Skeletal muscle tissue (tissue), 4 donors: Measurements from ENCODE around the gene HAUS2. TPM values are rescaled to one million over a fixed set of nuclear protein-coding genes. Genes with fewer than 3 reads are reported as not detected.

ENCODE experiments used
- H3K27ac ChIP-seq: one replicate; pipeline ENCODE4 v1.7.0; 2013; ENCODE audit warnings: mild to moderate bottlenecking, low read depth, low read length, inconsistent platforms
- H3K27me3 ChIP-seq, 3 donors: one replicate each; pipeline ENCODE4 v1.7.0; 2013; ENCODE audit warnings: low read length in 3 of 3; ENCODE audit not compliant: control insufficient read depth in 3 of 3, insufficient read depth in 3 of 3
- H3K36me3 ChIP-seq, 3 donors: one replicate each; pipeline ENCODE4 v1.7.0; 2013; ENCODE audit warnings: low read length in 3 of 3; ENCODE audit not compliant: control insufficient read depth in 3 of 3, insufficient read depth in 3 of 3
- H3K4me1 ChIP-seq, 3 donors: one replicate each; pipeline ENCODE4 v1.7.0; 2013; ENCODE audit warnings: low read length in 3 of 3, mild to moderate bottlenecking in 3 of 3; ENCODE audit not compliant: control insufficient read depth in 3 of 3, insufficient read depth in 3 of 3
- H3K4me3 ChIP-seq, 3 donors: one replicate each; pipeline ENCODE4 v1.7.0; 2013; ENCODE audit warnings: low read length in 3 of 3
- H3K9ac ChIP-seq, 3 donors: one replicate each; pipeline ENCODE4 v1.7.0; 2013; ENCODE audit warnings: low read length in 3 of 3, mild to moderate bottlenecking in 3 of 3, moderate library complexity in 2 of 3, low read depth in 1 of 3
- H3K9me3 ChIP-seq, 3 donors: one replicate each; pipeline ENCODE4 v1.7.0; 2013; ENCODE audit warnings: low read length in 3 of 3; ENCODE audit not compliant: control insufficient read depth in 3 of 3
- total RNA-seq: library from RNA; depleted of rRNA; stranded (reverse); fragments of >200 nt; gene quantifications from one replicate; pipeline ENCODE4 v1.2.3, GENCODE V29; 2014
- donor health status: Osteomylitis.

Gene HAUS2
- total RNA-seq, 1 donor from 2014 or later, result 9.4 TPM

- Histone ChIP-seq H3K27ac (no peak overlapping the region), H3K36me3 (peaks cover 0 to 7% (median 0%) of the 10 kb centered on the region in 3 donors), H3K9ac (no peak overlapping the region), H3K27me3 (no peaks in the 10 kb centered on the region), H3K9me3 (no peaks in the 10 kb centered on the region), H3K4me1 (peaks cover 4 to 18% (median 17%) of the 10 kb centered on the region in 3 donors), H3K4me3 (no peak overlapping the region)
Observed at GRCh38 chr15:42604894-42605744, 56.5 kb downstream of the HAUS2 start.

GRCh38 chr15:42605796-42606195 is 57.2 kb downstream of the HAUS2 start:
- Histone ChIP-seq H3K27me3 (no peaks in the 10 kb centered on the region), H3K9ac (no peak overlapping the region), H3K27ac (no peak overlapping the region), H3K9me3 (no peaks in the 10 kb centered on the region), H3K4me1 (peaks cover 5 to 19% (median 17%) of the 10 kb centered on the region in 3 donors), H3K36me3 (peaks cover 0 to 7% (median 0%) of the 10 kb centered on the region in 3 donors), H3K4me3 (no peak overlapping the region)

- peaks cover 5 to 19% (median 17%) of the 10 kb centered on the region in 3 donors for H3K4me1 ChIP-seq
- no peak overlapping the region for H3K27ac ChIP-seq
- H3K4me3 ChIP-seq, result no peak overlapping the region
- no peaks in the 10 kb centered on the region for H3K27me3 ChIP-seq
- no peaks in the 10 kb centered on the region for H3K9me3 ChIP-seq
- peaks cover 0 to 2% (median 0%) of the 10 kb centered on the region in 3 donors for H3K36me3 ChIP-seq
- no peak overlapping the region for H3K9ac ChIP-seq
Observed at GRCh38 chr15:42608110-42608531, 59.5 kb downstream of the HAUS2 start.

- H3K4me1 ChIP-seq, result peaks cover 5 to 19% (median 17%) of the 10 kb centered on the region in 3 donors
- H3K9ac ChIP-seq, result no peak overlapping the region
- no peaks in the 10 kb centered on the region for H3K9me3 ChIP-seq
- peaks cover 0 to 2% (median 0%) of the 10 kb centered on the region in 3 donors for H3K36me3 ChIP-seq
- no peaks in the 10 kb centered on the region for H3K27me3 ChIP-seq
- H3K27ac ChIP-seq, result no peak overlapping the region
- H3K4me3 ChIP-seq, result no peak overlapping the region
Observed at GRCh38 chr15:42608752-42609488, 60.3 kb downstream of the HAUS2 start.

GRCh38 chr15:42611532-42611931 is 62.9 kb downstream of the HAUS2 start:
- H3K9me3 ChIP-seq, result no peaks in the 10 kb centered on the region
- H3K27me3 ChIP-seq, result no peaks in the 10 kb centered on the region
- no peak overlapping the region for H3K4me3 ChIP-seq
- peaks cover 2 to 8% (median 8%) of the 10 kb centered on the region in 3 donors for H3K4me1 ChIP-seq
- H3K36me3 ChIP-seq, result no peaks in the 10 kb centered on the region
- H3K27ac ChIP-seq, result no peak overlapping the region
- no peak overlapping the region for H3K9ac ChIP-seq

GRCh38 chr15:42612367-42612912 is 63.8 kb downstream of the HAUS2 start:
- no peaks in the 10 kb centered on the region for H3K27me3 ChIP-seq
- H3K9me3 ChIP-seq, result no peaks in the 10 kb centered on the region
- no peaks in the 10 kb centered on the region for H3K36me3 ChIP-seq
- H3K4me1 ChIP-seq, result peaks cover 2 to 8% (median 8%) of the 10 kb centered on the region in 3 donors
- no peak overlapping the region for H3K27ac ChIP-seq
- peak overlapping the region in 1 of 3 donors; percentile 10 for H3K9ac ChIP-seq
- H3K4me3 ChIP-seq, result no peak overlapping the region

GRCh38 chr15:42616107-42616506 is 67.5 kb downstream of the HAUS2 start:
- no peak overlapping the region for H3K27ac ChIP-seq
- no peak overlapping the region for H3K9ac ChIP-seq
- no peaks in the 10 kb centered on the region for H3K36me3 ChIP-seq
- H3K27me3 ChIP-seq, result no peaks in the 10 kb centered on the region
- H3K4me3 ChIP-seq, result no peak overlapping the region
- H3K9me3 ChIP-seq, result no peaks in the 10 kb centered on the region
- H3K4me1 ChIP-seq, result no peaks in the 10 kb centered on the region

Other genes with a start within 250 kb of the HAUS2 start
- gene CAPN3, start 189.3 kb upstream of the HAUS2 start, total RNA-seq, result 675 TPM
- gene ZNF106, start 57.7 kb upstream of the HAUS2 start, total RNA-seq, result 274 TPM
- gene SNAP23, start 53.2 kb upstream of the HAUS2 start, total RNA-seq, result 50.6 TPM
- gene LRRC57, start within 50 bp of the HAUS2 start, total RNA-seq, result 8.9 TPM
- 27.7 TPM for gene STARD9, start 26.8 kb downstream of the HAUS2 start, total RNA-seq
- 9.9 TPM for gene CDAN1, start 188.3 kb downstream of the HAUS2 start, total RNA-seq